ENCODE data around the gene DYNC1H1. TPM values are rescaled to one million over a fixed set of nuclear protein-coding genes. Genes with fewer than 3 reads are reported as not detected.

Gene DYNC1H1
- total and polyA plus RNA-seq, 2 experiments from 2014 or later, result 158 to 434 TPM

DNA sequence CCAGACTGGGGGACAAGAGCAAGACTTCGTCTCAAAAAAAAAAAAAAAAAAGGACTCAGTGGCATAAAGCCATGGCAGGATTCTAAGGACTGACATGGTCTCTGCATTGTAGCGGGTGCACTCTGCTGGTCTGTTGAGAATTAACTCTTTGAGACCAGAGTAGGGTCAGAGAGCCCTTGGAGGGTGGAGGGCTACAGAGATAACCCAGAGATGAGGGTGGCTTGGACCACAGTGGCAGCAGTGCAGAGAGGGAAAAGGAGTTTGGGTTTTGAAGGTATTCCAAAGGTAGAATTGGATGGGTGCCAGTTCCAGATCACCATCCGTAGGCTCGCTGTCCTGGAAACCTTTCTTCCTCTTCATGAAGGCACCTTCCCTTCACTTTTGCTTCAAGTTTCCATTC is 14.3 kb upstream of the DYNC1H1 start:
- no peak overlapping the region for H3K4me3 ChIP-seq
- no peaks in the 10 kb centered on the region for H3K36me3 ChIP-seq
- no peaks in the 10 kb centered on the region for H3K9me3 ChIP-seq (ENCODE audit: low read depth)
- H3K27me3 ChIP-seq, result peaks cover 8% of the 10 kb centered on the region
- no peak overlapping the region for H3K27ac ChIP-seq
- TF ChIP-seq, protein P1, sequence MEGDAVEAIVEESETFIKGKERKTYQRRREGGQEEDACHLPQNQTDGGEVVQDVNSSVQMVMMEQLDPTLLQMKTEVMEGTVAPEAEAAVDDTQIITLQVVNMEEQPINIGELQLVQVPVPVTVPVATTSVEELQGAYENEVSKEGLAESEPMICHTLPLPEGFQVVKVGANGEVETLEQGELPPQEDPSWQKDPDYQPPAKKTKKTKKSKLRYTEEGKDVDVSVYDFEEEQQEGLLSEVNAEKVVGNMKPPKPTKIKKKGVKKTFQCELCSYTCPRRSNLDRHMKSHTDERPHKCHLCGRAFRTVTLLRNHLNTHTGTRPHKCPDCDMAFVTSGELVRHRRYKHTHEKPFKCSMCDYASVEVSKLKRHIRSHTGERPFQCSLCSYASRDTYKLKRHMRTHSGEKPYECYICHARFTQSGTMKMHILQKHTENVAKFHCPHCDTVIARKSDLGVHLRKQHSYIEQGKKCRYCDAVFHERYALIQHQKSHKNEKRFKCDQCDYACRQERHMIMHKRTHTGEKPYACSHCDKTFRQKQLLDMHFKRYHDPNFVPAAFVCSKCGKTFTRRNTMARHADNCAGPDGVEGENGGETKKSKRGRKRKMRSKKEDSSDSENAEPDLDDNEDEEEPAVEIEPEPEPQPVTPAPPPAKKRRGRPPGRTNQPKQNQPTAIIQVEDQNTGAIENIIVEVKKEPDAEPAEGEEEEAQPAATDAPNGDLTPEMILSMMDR (IDR thresholded peaks at IDR 0.05; ENCODE audit: low read depth, low read length), result no peak
- no peak for DNase-seq (ENCODE audit: low read depth in 1 of 2, low spot score in 1 of 2)
- peaks cover 6% of the 10 kb centered on the region for H3K4me1 ChIP-seq (ENCODE audit: low read depth)

DNA sequence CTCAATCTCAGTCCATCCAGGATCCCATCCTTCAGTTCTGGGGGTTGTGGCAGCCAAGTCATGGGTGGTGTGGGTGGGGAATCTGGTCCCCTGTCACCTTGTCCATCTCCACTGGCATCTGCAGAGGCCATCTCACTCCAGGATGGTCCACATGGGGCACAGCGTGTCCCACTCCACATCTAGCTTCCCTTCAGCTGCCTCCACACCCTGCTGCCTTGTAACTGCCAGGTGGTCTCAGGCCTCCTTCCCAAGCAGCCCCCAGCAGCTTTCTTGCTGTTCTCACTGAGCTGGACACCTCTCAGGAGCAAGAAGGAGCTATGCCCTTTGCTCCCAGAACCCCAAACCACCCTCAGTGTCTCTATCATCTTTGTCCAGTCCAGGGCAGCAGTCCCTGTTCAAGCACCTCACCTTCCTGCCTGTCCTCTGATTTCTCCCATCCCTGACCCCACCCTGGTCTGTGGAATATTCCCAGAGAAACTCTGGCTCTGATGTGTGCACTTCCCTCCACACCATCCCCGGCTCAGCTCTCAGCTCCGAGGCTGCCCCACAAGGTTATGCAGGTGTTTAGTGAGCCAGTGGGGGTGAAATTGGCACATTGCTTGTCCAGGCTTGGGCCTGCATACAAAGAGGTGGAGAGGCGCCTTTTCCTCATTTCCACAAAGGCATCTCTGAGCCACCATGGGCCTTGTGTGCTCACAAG is 13.7 kb upstream of the DYNC1H1 start:
- no peaks in the 10 kb centered on the region for H3K9me3 ChIP-seq (ENCODE audit: low read depth)
- H3K36me3 ChIP-seq, result no peaks in the 10 kb centered on the region
- no peak overlapping the region for H3K27ac ChIP-seq
- H3K4me3 ChIP-seq, result no peak overlapping the region
- TF ChIP-seq, protein P1 (IDR thresholded peaks at IDR 0.05; ENCODE audit: low read depth, low read length), result no peak
- DNase-seq (ENCODE audit: low read depth in 1 of 2, low spot score in 1 of 2), result no peak
- H3K27me3 ChIP-seq, result peaks cover 5% of the 10 kb centered on the region
- H3K4me1 ChIP-seq (ENCODE audit: low read depth), result peaks cover 6% of the 10 kb centered on the region

DNA sequence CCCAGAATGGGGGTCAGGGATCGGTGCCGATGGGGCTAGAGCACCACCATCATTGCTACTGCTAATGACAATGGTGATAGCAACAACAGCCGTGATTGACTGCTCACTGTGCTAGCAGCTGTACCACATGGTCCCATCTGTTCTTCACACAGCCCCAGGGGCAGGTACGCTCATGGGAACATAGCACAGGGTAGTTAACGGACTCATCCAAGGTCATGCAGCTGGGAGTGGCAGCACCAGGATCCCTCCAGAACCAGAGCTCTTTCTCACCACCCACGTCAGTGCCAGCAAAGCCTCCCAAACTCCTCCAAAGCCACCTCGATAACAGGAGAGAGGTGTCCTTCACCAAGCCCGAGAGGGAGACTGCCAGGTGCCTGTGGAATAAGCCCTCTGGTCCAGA is 11.2 kb upstream of the DYNC1H1 start:
- TF ChIP-seq, protein P1 (IDR thresholded peaks at IDR 0.05; ENCODE audit: low read depth, low read length), result no peak
- no peak for DNase-seq (ENCODE audit: low read depth in 1 of 2, low spot score in 1 of 2)
- Histone ChIP-seq H3K36me3 (no peaks in the 10 kb centered on the region), H3K9me3 (ENCODE audit: low read depth) (no peaks in the 10 kb centered on the region), H3K27me3 (no peaks in the 10 kb centered on the region), H3K4me3 (no peak overlapping the region), H3K4me1 (ENCODE audit: low read depth) (peaks cover 6% of the 10 kb centered on the region), H3K27ac (no peak overlapping the region)

DNA sequence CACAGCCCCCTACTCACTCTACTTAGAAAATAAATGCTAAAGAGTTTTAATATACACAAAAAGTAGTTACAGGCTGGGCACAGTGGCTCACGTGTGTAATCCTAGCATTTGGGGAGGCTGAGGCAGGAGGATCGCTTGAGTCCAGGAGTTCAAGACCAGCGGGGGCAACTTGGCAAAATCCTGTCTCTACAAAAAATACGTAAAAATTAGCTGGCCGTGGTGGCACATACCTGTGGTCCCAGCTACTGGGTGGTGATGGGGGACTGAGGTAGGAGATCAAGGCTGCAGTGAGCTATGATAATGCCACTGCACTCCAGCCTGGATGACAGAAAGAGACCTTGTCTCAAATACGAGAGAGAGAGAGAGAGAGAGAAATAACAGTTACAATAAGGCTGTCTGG is 9.9 kb upstream of the DYNC1H1 start:
- TF ChIP-seq, protein P1 (IDR thresholded peaks at IDR 0.05; ENCODE audit: low read depth, low read length), result no peak
- Histone ChIP-seq H3K9me3 (ENCODE audit: low read depth) (no peaks in the 10 kb centered on the region), H3K27ac (no peak overlapping the region), H3K36me3 (no peaks in the 10 kb centered on the region), H3K27me3 (no peaks in the 10 kb centered on the region), H3K4me3 (no peak overlapping the region), H3K4me1 (ENCODE audit: low read depth) (no peaks in the 10 kb centered on the region)
- DNase-seq (ENCODE audit: low read depth in 1 of 2, low spot score in 1 of 2), result no peak

DNA sequence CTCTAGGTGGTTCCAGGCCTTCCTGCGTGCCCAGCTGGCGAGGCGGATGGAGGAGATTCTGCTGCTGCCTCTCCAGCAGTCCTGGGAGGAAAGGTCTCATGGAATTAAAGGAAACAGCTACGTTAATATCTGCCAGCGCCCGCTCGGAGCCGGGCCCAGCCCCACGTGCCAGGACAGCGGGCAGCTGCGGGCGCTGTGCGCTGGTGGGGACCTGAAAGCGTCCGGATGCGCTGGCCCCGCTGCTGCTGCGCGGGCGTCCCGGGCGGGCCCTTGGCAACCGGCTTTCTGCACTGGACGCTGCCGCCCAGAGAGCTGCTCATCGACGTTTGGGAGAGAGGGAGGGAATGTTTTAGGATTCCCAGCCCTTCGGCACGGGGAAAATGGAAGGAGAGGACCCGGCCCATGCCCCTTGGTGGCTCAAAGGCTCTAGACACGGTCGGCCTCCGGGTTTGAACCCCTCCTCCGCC is 8.6 kb upstream of the DYNC1H1 start:
- H3K9me3 ChIP-seq (ENCODE audit: low read depth), result no peaks in the 10 kb centered on the region
- H3K36me3 ChIP-seq, result no peaks in the 10 kb centered on the region
- no peaks in the 10 kb centered on the region for H3K4me1 ChIP-seq (ENCODE audit: low read depth)
- DNase-seq (ENCODE audit: low read depth in 1 of 2, low spot score in 1 of 2), result no peak
- H3K27ac ChIP-seq, result no peak overlapping the region
- no peak overlapping the region for H3K4me3 ChIP-seq
- H3K27me3 ChIP-seq, result no peaks in the 10 kb centered on the region
- TF ChIP-seq, protein P1 (IDR thresholded peaks at IDR 0.05; ENCODE audit: low read depth, low read length), result no peak
